ENCODE results near the gene BCL11B.

Gene BCL11B

DNA sequence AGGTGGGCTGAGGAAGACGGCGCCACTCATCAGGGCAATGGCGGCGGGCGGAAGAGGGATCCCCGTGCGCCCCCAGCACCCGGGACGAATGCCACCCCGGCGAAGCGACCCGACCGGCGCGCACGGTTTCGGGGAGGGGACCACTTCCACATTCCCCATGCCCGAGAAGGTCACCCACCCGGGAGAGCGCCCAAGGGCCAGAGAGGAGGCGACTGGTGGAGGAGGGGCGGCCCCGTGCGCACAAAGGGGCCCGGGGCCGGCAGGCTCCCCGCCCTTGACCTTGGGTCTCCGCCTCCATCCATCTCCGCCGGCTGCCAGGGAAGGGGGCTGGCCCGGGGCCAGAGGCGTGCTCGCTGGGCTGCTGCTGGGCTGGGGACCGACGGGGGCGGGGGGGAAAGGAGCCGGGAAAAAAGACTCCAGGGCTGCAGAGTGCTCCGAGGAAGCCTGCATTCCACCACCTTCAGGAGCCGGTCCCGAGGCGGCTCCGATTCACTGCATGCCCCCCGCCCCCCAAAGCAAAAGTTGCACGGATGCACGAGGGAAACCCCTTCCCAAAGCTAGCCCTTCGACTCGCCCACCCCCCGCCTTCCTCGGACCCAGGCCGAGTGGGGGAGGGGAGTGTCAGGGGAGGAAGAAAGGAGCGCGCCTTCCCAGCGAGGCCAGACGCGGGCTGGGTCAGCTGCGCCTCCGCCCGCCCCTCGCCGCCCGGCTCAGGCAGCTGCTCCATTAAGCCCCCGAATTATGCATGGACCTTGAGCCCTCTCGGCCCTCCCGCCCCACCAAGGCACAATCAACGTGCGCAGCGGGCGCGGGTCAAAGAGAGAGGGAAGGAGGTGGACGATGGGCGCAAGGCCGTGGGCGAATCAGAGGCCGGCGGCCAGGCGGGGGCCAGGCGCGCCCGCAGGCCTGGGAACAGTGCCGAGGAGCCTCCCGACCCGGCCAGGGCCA lies 26.2 kb downstream of the BCL11B start:
- H3K4me3 ChIP-seq (ENCODE audit: low read length), result no peak overlapping the region
- no peak for DNase-seq (ENCODE audit: low read depth, low spot score)

DNA sequence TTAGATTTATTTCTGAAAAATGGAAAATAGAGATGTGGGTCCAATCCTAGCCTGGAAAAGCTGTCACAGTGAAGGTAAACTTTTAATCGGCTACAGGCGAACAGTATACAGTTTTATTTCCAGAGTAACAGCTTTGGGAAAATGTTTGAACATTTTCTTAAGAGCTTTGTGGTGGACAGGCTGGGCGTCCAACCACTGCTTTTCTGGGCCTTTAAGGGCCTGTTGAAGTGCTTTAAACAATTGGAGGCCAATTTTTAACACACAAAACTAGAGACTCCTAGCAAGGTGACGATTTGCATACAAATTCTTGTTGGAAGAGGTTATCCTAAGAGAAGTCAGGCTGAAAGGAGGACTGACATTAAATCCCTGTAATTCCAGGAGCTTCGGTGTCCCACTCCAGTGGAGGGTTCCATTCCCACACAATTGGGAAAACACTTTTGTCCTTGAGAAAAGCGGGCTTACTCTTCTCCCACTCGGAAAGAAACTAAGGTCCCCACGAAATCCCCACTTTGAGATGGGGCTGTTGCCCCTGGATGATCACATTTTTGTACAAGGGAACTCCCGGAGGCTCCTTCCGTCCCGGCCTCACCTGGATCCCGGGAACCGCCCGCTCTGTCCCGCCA lies 26.9 kb downstream of the BCL11B start:
- no peak overlapping the region for H3K4me3 ChIP-seq (ENCODE audit: low read length)
- DNase-seq (ENCODE audit: low read depth, low spot score), result no peak

DNA sequence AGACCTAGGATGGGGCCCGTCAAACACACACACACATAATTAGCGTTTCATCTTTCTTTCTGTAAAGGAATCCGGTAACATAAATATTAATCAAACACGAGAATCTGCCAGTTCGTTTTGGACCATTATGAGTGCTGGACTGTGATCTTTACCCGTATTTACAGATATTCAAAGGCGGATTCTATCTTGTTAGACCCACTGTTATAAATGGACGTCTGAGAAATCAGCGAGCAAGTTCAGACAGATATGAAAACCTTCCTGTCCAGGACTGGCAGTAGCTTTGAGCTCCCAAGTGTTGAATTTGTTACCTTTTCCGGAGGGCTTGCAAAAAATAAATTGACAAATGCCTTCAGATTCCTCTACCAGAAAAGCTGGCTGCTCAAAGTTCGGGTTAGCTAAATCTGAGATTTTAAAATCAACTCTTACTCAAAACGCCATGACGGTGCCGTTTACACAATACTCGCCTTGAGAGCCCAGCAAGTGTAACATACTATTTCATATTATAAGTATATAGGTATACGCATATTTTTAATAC lies 27.6 kb downstream of the BCL11B start:
- H3K4me3 ChIP-seq (ENCODE audit: low read length), result no peak overlapping the region
- no peak for DNase-seq (ENCODE audit: low read depth, low spot score)

DNA sequence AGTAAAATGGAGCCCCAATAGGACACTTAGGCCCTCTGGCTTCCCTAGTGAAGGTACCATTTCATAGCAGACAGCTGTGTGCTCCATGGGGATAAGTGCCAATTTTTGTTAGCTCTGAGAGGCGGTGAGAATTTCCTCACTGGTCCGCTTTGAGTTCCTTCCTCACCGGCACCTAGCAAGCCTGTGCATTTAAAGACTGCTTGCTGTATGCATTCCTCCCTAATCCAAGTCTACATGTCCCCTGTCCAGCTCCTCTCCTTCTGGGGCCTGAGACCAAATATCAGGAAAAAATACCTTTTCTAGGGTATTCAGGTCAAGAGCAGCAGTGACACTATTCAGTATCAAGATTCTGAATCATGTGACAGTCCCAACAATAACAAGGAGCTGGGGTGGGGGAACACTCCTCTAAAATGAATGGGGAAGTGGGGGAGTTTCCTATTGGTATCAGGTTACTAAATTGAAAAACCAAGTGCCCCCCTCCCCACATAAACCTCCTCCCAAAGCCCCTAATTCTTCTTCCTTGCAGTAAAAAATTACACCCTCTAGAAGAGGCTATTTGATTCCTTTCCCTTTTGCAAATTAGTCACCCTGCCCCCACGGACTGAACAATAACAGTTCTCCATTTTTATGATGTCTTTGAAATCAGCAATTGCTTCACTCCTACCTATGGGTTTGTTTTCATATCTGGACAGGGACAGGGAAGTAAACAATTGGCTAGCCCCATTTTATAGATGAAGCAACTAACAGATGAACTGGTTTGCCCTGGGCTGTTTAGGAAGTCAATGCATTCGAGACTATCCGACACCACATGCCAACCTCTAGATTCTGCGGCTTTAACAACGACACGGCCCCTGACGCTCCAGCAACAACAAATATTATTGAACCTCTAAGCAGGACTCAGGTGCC lies 28.9 kb downstream of the BCL11B start:
- DNase-seq (ENCODE audit: low read depth, low spot score), result no peak
- no peak overlapping the region for H3K4me3 ChIP-seq (ENCODE audit: low read length)

DNA sequence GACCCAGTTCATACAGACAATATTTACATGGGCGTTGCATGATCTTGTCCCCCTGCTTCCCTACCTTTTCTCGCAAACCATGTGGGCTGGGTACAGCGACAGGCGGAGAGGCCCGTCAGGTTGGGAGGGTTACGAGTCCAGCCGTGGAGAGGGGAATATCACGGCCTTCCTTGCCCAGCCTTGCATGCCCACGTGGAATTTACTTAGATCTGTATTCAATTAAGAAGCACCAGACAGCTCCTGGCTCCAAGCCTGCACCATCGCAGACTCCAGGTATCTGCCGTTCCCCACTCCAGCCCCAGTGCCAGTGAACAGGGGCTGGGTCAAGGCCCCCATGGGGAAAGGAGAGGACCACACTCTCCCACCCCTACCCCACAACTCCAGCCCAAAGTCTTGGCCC lies 29.8 kb downstream of the BCL11B start:
- DNase-seq (ENCODE audit: low read depth, low spot score), result no peak
- no peak overlapping the region for H3K4me3 ChIP-seq (ENCODE audit: low read length)

DNA sequence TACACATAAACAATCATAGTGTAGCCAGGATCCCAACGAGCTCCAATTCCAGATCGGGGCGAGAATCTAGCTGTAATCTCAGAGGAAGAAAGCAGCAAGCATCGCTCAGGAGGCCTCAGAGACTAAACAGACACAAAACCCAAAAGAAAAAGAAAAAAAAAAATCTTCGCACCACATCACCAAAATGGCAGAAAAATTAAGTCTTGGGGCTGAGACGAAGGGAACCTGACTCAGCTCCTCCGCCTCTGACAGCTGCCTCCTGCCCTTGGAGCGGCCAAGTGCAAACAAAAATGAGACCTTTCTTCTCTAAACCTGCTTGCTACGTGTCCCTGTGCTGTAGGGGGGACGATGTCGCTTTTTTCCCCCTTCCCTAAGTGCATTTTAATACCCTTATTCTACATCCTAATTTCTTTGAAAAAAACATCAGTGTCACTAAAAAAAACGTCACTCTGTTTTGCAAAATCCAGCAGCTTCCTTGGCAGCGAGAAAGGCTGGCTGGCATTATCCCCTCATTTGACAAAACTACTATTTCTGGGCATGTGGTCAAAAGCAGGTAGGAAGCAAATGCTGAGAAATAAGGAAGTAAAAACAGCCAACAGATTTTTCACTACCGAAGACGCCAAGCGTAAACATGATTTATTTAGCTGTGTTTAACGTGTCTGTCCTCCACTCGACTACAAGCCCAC lies 30.5 kb downstream of the BCL11B start:
- no peak overlapping the region for H3K4me3 ChIP-seq (ENCODE audit: low read length)
- no peak for DNase-seq (ENCODE audit: low read depth, low spot score)

DNA sequence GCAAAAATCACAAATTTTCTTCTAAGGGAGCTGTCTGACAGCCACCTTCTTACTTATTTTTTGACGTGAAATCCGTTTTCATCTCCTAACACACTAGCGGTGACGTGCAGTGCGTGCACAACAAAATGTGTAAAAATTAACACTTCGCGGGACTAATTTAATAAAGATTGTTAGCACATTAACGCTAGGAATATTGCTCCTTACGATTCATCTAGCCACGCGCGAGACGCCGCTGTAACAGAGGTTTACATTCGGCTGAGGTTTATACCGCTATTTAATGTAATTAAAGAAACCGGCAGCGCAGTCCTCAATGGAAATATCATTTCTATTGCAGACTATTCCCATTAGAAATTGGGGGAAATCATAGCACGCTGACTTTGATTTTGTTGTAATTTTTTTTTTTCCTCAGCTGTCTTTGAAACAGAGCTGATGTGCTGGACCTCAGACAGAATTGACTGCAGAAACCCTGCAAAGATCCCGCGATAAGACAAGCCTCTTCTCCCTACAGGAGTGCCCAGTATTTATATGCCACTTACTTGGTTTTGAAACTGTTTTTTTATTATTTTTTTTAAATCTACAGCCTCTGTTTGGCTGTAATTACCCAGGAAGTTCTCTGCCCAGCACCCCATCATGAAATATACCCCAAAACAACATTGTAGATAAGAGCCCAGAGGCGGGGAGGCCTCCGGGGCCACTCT lies 31.2 kb downstream of the BCL11B start:
- no peak for DNase-seq (ENCODE audit: low read depth, low spot score)
- no peak overlapping the region for H3K4me3 ChIP-seq (ENCODE audit: low read length)

DNA sequence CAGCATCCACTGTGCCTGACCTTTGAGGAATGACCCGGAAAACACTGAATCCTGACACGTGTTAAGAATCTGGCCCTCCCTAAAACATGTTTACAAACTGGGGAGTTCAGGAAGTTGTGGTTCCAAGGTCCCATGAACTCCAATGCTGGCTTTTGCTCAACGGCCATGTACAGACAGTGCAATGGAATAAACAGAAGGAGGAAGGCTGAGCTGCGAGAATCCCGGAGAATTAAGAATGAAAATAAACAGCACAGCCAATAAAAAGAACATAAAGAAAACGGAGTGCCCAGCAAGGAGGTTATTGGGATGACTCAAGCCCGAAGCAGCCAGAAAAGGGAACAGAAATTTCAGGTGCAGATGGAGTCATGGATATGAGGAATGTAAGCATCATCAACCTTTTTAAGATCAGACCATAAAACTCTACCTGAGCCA lies 32.3 kb downstream of the BCL11B start:
- DNase-seq (ENCODE audit: low read depth, low spot score), result no peak
- H3K4me3 ChIP-seq (ENCODE audit: low read length), result no peak overlapping the region

DNA sequence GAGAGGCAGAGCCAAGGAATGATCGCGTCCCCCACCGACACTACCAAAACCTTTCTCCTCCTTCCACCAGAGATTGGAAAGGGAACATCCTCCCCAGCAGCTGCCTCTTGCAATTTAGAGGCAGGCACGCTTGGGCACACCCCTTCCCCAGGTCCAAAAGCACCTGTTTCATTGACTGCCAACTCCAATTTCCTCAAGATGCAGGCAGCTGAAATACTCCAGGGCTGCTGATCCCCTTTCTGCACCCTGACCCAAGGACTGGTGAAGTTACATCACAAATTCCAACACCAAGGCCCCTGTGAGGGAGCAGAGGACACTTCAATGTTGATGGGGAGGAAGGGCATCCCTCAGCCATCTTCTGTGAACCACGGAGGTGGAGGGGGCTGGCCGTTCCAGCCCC lies 33.8 kb downstream of the BCL11B start:
- DNase-seq (ENCODE audit: low read depth, low spot score), result no peak
- no peak overlapping the region for H3K4me3 ChIP-seq (ENCODE audit: low read length)

DNA sequence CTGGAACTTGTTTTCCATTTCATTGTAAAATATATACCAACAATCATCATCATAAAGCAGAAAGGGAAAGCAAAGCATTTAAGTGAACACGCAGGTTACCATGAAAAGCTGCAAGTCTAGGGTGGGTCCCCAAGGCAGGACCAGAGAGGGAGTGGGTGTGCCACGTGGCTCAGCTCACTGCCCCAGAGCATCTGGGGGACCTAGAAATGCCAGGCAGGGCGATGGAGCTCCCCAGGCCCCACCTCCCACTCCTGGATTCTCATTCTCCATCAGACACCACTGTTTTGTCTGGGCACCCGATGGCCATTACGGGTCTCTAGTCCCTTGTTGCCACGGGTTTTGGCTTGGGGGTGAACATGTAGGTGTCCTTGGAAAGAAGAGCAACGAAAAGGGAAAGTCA lies 34.7 kb downstream of the BCL11B start:
- no peak for DNase-seq (ENCODE audit: low read depth, low spot score)
- no peak overlapping the region for H3K4me3 ChIP-seq (ENCODE audit: low read length)

DNA sequence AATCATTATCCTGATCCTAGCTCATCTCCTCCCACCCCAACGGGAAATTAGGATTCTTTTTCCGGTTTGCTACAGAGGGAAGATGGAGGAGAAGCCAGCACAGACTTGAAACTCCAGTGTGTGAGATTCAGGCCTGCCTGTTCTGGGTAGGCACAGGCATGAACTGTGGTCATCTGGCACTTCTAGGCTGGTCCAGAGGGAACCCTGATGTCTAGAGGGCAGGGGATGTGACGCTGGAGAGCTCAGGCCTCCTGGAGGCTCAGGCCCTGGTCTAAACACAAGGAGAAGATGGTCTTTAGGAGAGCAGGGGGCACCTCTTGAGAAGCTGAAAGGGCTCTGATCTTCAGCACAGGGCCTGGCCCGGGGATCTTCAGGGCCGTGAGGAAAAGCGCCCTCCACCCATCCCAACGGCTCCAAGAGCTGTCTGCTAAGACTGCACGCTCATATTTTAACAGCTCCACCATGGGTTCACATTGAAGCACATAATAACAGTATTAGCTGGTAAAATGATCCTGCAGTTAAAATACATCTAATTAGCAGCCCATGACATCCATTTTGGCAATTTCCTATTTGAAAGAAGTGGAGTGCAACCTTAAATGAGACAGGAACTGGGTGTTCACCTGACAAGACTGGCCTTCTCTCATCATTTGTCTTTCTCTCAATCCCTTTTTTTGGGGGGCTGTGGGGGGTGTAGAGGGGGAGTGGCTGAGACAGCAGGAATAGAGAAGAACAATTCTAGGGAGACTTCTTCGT lies 35.4 kb downstream of the BCL11B start:
- no peak for DNase-seq (ENCODE audit: low read depth, low spot score)
- no peak overlapping the region for H3K4me3 ChIP-seq (ENCODE audit: low read length)

DNA sequence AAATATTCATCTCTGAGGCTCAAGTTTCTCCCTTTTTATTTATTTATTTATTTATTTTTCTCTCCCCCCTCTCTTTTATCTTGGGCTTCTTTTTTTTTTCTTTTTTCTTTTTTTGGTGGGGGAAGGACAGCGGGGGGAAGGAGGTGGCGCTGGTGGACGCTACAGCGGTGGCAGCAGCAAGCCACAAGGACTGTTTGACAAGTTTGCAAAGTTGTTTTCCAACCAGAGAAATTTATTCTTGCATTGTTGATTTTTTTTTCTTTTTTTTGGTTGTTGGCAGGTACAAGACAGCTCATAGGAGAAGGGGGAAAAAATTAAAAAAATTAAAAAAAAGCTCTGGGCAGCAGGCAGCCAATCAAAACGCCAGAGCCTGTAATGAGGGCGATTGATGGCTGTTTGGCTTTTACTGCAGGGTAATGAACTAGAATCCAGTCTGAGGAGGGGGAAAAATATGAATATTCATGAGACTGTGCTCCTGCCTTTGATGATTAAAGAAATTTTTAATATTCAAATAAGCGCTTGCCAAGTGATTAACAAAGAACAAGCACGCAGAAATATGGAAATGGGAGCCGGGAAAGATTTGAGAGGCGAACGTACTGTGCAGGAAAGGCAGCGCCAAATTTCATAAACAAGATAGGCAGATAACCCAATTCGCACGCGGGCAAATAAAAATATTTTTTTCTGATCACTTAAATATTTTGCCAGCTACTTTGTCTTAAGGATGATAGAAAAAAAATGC lies 36.2 kb downstream of the BCL11B start:
- DNase-seq (ENCODE audit: low read depth, low spot score), result no peak
- H3K4me3 ChIP-seq (ENCODE audit: low read length), result no peak overlapping the region

DNA sequence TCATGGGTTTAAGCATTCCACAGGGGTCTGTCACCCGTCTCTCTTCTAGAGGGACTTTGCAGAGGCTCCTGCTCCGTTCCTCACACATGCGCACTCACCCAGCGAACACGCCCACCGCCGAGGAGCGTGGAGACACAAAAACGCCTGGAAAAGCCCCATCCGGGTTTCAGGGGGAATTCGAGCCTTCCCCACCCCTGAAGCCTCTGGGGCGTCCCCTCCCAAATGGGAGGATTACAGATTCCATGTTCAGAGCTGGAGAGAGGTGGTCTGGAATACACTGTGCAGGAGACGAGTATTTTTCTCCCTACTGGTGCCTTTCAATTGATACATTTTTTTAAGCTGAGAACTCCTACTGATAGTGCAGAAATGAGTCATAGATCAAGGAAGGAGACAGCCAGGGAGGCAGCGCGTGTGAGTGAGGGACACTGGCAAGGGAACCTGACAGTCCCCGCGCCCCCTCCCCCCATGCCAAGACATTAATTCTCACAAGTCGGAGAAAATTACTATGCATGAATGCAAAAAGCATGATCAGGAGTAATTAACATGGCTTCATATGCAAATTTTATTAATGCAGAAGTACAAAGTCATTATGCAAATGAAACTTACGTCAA lies 36.9 kb downstream of the BCL11B start:
- DNase-seq (ENCODE audit: low read depth, low spot score), result no peak
- H3K4me3 ChIP-seq (ENCODE audit: low read length), result no peak overlapping the region

DNA sequence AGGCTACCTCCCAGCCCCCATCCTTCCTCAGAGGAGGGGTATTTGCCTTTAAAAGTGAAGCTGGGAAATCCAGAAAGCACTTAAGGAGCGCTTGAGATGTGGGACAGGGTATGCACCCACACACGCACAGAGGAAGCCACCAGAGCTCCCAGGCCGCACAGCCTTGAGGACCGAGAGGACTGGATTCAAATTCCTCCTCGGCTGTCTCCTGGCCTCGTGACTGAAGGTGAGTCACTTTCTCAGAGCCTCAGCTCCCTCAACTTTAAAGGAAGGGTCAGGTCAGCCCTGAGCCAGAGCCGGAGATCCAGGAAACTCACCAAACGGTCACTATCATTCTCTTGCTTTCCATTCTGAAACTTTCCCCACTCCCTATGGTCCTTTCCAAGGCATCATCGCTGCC lies 37.6 kb downstream of the BCL11B start:
- no peak overlapping the region for H3K4me3 ChIP-seq (ENCODE audit: low read length)

DNA sequence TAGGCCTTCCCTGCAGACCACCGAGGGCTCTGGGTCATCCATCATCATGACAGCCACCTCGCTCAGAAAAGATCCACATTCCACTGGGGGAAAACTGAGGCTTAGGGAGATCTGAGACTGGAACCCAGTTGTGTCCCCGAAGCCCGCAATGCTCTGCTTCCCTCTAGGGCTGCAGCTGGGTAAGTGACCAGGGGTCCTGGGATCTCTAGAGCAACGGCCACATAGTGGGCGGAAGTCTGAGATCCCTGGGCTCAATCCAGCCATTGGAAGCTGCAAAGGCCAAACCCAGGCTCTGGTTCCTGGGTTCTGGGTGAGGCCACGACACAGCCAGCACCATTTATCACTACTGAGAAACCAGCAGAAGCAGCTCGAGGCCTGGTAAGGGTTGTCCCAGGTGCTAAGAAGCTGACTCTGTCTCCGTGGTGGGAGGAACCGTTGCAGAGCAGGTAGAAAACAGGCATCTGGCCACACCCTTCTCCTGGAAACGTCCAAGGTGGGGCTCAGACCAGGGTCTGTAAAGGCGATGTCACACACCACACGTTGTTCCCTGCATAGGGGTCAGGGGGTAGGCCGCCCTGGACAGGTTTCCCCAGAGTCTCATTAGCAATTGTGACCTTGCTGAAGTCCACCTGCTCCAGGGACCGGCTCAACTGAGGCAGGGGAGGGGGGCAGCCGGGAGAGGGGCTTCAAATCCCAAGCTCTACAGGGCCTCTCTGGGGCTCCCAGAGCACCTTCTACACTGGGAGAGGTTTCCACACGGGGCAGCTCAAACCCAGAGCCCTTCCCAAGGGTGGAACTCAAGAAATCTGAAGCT lies 38.6 kb downstream of the BCL11B start:
- no peak for DNase-seq (ENCODE audit: low read depth, low spot score)
- no peak overlapping the region for H3K4me3 ChIP-seq (ENCODE audit: low read length)

More for the DNA sequence above, 37.6 kb downstream of the BCL11B start:
- DNase-seq (ENCODE audit: low read depth, low spot score), result no peak

DNA sequence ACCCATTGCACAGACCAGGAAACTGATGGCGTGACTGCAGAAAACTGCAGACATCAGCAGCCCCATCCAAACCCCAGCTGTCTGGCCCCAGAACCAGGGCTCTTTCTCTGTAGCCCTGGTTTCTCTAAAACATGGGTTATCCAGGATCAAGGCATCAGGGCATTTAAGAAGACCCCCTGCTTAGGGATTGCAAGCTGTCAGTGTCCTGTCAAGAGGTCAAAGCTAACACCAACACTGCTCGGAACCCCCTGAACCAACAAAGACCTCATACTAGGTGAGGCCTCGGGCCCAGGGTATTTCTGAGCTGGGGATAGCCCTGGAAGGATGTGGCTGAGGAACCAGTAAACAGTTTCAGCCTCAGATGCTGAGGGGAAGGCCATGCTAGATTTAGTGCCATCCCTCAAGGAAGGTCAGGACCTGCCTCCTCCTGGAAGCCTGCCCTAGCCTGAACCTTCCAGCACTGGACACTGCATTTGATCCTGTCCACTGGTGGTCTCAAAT lies 39.2 kb downstream of the BCL11B start:
- no peak for DNase-seq (ENCODE audit: low read depth, low spot score)

More for the DNA sequence above, 39.2 kb downstream of the BCL11B start:
- H3K4me3 ChIP-seq (ENCODE audit: low read length), result no peak overlapping the region

Data from Jurkat, Clone E6-1 (cell line).